ENCODE data around the gene SLC9A8.

The SLC9A8 gene

DNA sequence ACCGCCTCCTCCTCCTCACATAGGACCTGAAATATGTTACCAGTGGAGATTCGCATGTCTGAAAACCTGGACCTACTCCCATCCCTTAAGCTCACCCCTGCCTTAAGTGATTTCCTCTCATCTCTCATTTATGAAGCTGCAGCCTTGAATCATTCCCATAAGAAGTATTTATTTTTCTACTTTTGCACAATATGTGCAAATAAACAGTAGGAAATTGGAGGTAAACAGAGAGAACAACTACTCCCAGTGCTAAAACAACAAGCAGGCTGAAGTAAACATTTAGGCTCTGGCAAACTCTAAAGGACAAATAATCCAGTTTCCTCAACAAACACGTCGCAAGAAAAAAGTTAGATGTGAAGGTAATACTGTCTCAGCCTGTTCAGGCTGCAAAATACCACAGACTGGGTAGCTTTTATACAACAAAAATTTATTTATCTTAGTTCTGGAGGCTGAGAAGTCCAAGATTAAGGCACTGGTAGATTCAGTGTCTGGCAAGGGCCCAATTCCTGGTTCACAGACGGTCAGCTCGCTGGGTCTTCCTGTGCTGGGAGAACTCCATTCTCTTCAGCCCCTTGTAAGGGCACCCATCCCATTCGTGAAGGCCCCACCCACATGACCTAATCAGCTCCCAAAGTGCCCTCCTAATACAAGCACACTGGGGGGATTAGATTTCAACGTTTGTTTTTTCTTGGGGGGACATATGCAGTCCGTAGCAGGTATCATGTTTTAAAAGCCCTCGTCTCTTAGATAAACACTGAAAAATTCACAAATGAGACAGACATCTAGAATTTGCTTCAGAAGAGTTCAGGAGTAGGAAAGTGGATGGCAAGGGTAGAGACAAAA is 87.1 kb downstream of the SLC9A8 start:
- no peak for DNase-seq
- no peak for ATAC-seq (ENCODE audit: insufficient read depth, low read depth)

GRCh38 chr20:49901588-49901987 is 89.0 kb downstream of the SLC9A8 start:
- no peaks in the 10 kb centered on the region for H3K4me1 ChIP-seq (ENCODE audit: insufficient read depth, low read length)
- no peaks in the 10 kb centered on the region for H3K27me3 ChIP-seq (ENCODE audit: insufficient read depth, low read length, poor library complexity)
- H3K9ac ChIP-seq (ENCODE audit: low read depth, low read length) = no peak overlapping the region
- no peaks in the 10 kb centered on the region for H3K79me2 ChIP-seq (ENCODE audit: insufficient read depth, low read length)
- H3K36me3 ChIP-seq (ENCODE audit: insufficient read depth, low read length) = peaks cover 31% of the 10 kb centered on the region
- H2AFZ ChIP-seq (ENCODE audit: low read depth, low read length) = no peak overlapping the region
- TF ChIP-seq, protein P1, sequence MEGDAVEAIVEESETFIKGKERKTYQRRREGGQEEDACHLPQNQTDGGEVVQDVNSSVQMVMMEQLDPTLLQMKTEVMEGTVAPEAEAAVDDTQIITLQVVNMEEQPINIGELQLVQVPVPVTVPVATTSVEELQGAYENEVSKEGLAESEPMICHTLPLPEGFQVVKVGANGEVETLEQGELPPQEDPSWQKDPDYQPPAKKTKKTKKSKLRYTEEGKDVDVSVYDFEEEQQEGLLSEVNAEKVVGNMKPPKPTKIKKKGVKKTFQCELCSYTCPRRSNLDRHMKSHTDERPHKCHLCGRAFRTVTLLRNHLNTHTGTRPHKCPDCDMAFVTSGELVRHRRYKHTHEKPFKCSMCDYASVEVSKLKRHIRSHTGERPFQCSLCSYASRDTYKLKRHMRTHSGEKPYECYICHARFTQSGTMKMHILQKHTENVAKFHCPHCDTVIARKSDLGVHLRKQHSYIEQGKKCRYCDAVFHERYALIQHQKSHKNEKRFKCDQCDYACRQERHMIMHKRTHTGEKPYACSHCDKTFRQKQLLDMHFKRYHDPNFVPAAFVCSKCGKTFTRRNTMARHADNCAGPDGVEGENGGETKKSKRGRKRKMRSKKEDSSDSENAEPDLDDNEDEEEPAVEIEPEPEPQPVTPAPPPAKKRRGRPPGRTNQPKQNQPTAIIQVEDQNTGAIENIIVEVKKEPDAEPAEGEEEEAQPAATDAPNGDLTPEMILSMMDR (IDR thresholded peaks at IDR 0.05; ENCODE audit: borderline replicate concordance, extremely low read depth, low read length, poor library complexity, severe bottlenecking) = no peak
- H3K4me2 ChIP-seq (ENCODE audit: insufficient read depth, low read length) = no peak overlapping the region
- H4K20me1 ChIP-seq (ENCODE audit: insufficient read depth, low read length) = peaks cover 6% of the 10 kb centered on the region; the same call in 1 of the 2 replicates
- DNase-seq (no peak), ATAC-seq (ENCODE audit: insufficient read depth, low read depth) (no peak)
- H3K4me3 ChIP-seq (ENCODE audit: low read depth in 1 of 2, low read length in 2 of 2) = no peak overlapping the region
- H3K27ac ChIP-seq (ENCODE audit: low read length) = no peak overlapping the region
- H3K9me3 ChIP-seq (ENCODE audit: insufficient read depth, low read length, severe bottlenecking) = no peaks in the 10 kb centered on the region

More for the DNA sequence above, 87.1 kb downstream of the SLC9A8 start:
- Histone ChIP-seq H3K9me3 (ENCODE audit: insufficient read depth, low read length, severe bottlenecking) (no peaks in the 10 kb centered on the region), H3K36me3 (ENCODE audit: insufficient read depth, low read length) (peaks cover 13% of the 10 kb centered on the region), H2AFZ (ENCODE audit: low read depth, low read length) (no peak overlapping the region), H3K27ac (ENCODE audit: low read length) (no peak overlapping the region), H3K4me2 (ENCODE audit: insufficient read depth, low read length) (no peak overlapping the region), H4K20me1 (ENCODE audit: insufficient read depth, low read length) (peaks cover 3% of the 10 kb centered on the region; the same call in 1 of the 2 replicates), H3K4me3 (ENCODE audit: low read depth in 1 of 2, low read length in 2 of 2) (no peak overlapping the region), H3K79me2 (ENCODE audit: insufficient read depth, low read length) (no peaks in the 10 kb centered on the region), H3K27me3 (ENCODE audit: insufficient read depth, low read length, poor library complexity) (no peaks in the 10 kb centered on the region), H3K9ac (ENCODE audit: low read depth, low read length) (no peak overlapping the region), H3K4me1 (ENCODE audit: insufficient read depth, low read length) (no peaks in the 10 kb centered on the region)
- no peak for TF ChIP-seq EZH2 (IDR thresholded peaks at IDR 0.05; ENCODE audit: borderline replicate concordance, low read depth, low read length, severe bottlenecking)
- TF ChIP-seq, protein P1 (IDR thresholded peaks at IDR 0.05; ENCODE audit: borderline replicate concordance, extremely low read depth, low read length, poor library complexity, severe bottlenecking) = no peak

- no peak for ATAC-seq (ENCODE audit: insufficient read depth, low read depth)
- DNase-seq = no peak
- Histone ChIP-seq H4K20me1 (ENCODE audit: insufficient read depth, low read length) (peaks cover 19% of the 10 kb centered on the region), H3K27me3 (ENCODE audit: insufficient read depth, low read length, poor library complexity) (no peaks in the 10 kb centered on the region), H3K27ac (ENCODE audit: low read length) (no peak overlapping the region), H3K9me3 (ENCODE audit: insufficient read depth, low read length, severe bottlenecking) (no peaks in the 10 kb centered on the region), H3K4me3 (ENCODE audit: low read depth in 1 of 2, low read length in 2 of 2) (no peak overlapping the region), H2AFZ (ENCODE audit: low read depth, low read length) (no peak overlapping the region), H3K4me2 (ENCODE audit: insufficient read depth, low read length) (no peak overlapping the region), H3K4me1 (ENCODE audit: insufficient read depth, low read length) (no peaks in the 10 kb centered on the region), H3K36me3 (ENCODE audit: insufficient read depth, low read length) (peaks cover 52% of the 10 kb centered on the region), H3K79me2 (ENCODE audit: insufficient read depth, low read length) (peaks cover 2% of the 10 kb centered on the region; the same call in 1 of the 2 replicates), H3K9ac (ENCODE audit: low read depth, low read length) (no peak overlapping the region)
- TF ChIP-seq, protein P1 (IDR thresholded peaks at IDR 0.05; ENCODE audit: borderline replicate concordance, extremely low read depth, low read length, poor library complexity, severe bottlenecking) = no peak
- TF ChIP-seq EZH2 (IDR thresholded peaks at IDR 0.05; ENCODE audit: borderline replicate concordance, low read depth, low read length, severe bottlenecking) = no peak
Measured at GRCh38 chr20:49904440-49905214, 92.0 kb downstream of the SLC9A8 start.
